Erythroblast (primary cell): ENCODE data around the gene KRT74.

Experiments
- DNase-seq, 2 experiments: peaks; one replicate each; lab custom pipeline; 2025; lab: John Stamatoyannopoulos, UW
- GATA1 ChIP-seq: IDR thresholded peaks from 2 replicates; pipeline ENCODE4 v1.6.1; 2011; ENCODE audit warnings: low read depth, mild to moderate bottlenecking, control low read depth, low read length, moderate library complexity
- POLR2A ChIP-seq: IDR thresholded peaks from 2 replicates; pipeline ENCODE4 v1.6.1; 2011; ENCODE audit warnings: mild to moderate bottlenecking, low read length

KRT74 gene

GRCh38 chr12:52573743-52574142 is at the start of gene KRT74:
TSS of gene KRT74 (minus strand) at chr12:52573843. CDS start at chr12:52573777, 66 bp downstream.
- DNase-seq, result no peak
- TF ChIP-seq GATA1 (no peak), POLR2A (no peak)

GRCh38 chr12:52622349-52622748 is 48.7 kb upstream of the KRT74 start:
- TF ChIP-seq GATA1 (no peak), POLR2A (no peak)
- no peak for DNase-seq

- TF ChIP-seq POLR2A, result no peak
- no peak for DNase-seq
Observed at GRCh38 chr12:52618866-52619265, 45.2 kb upstream of the KRT74 start.

- no peak for TF ChIP-seq GATA1
- TF ChIP-seq POLR2A, result no peak
- no peak for DNase-seq
Observed at GRCh38 chr12:52618216-52618615, 44.6 kb upstream of the KRT74 start, which contains the start of gene KRT73. TSS of gene KRT73 (minus strand) at chr12:52618559. CDS start at chr12:52618524, 35 bp downstream.

- TF ChIP-seq POLR2A (no peak), GATA1 (no peak)
- no peak for DNase-seq
Observed at GRCh38 chr12:52617403-52617785, 43.8 kb upstream of the KRT74 start.

- DNase-seq, result peak in 1 of 2 experiments; percentile 15
- TF ChIP-seq GATA1 (no peak), POLR2A (no peak)
Observed at GRCh38 chr12:52616680-52617402, 43.2 kb upstream of the KRT74 start.

GRCh38 chr12:52615912-52616311 is 42.3 kb upstream of the KRT74 start:
- no peak for DNase-seq
- no peak for TF ChIP-seq GATA1
- TF ChIP-seq POLR2A, result no peak

GRCh38 chr12:52615208-52615868 is 41.7 kb upstream of the KRT74 start:
- no peak for DNase-seq
- TF ChIP-seq GATA1 (no peak), POLR2A (no peak)

GRCh38 chr12:52614381-52615207 is 41.0 kb upstream of the KRT74 start:
- peak; percentile 16 to 52 for DNase-seq
- TF ChIP-seq GATA1 (no peak), POLR2A (no peak)

GRCh38 chr12:52613384-52614030 is 39.9 kb upstream of the KRT74 start:
- TF ChIP-seq POLR2A (no peak), GATA1 (no peak)
- no peak for DNase-seq

GRCh38 chr12:52612431-52613383 is 39.1 kb upstream of the KRT74 start:
- TF ChIP-seq GATA1 (no peak), POLR2A (no peak)
- no peak for DNase-seq

GRCh38 chr12:52611080-52611468 is 37.4 kb upstream of the KRT74 start:
- TF ChIP-seq GATA1 (no peak), POLR2A (no peak)
- no peak for DNase-seq
